Measurements from ENCODE around the gene NOG.

The NOG gene

DNA sequence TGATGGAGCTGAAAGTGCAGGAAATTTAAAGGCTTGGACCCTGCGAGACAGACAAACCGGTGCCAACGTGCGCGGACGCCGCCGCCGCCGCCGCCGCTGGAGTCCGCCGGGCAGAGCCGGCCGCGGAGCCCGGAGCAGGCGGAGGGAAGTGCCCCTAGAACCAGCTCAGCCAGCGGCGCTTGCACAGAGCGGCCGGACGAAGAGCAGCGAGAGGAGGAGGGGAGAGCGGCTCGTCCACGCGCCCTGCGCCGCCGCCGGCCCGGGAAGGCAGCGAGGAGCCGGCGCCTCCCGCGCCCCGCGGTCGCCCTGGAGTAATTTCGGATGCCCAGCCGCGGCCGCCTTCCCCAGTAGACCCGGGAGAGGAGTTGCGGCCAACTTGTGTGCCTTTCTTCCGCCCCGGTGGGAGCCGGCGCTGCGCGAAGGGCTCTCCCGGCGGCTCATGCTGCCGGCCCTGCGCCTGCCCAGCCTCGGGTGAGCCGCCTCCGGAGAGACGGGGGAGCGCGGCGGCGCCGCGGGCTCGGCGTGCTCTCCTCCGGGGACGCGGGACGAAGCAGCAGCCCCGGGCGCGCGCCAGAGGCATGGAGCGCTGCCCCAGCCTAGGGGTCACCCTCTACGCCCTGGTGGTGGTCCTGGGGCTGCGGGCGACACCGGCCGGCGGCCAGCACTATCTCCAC is at the start of gene NOG:
Gene NOG, plus strand, starts transcription at position 54 of the 674 bp plus-strand sequence. Its CDS starts 525 bp downstream, at position 579.
- peak; percentile 18 for DNase-seq

DNA sequence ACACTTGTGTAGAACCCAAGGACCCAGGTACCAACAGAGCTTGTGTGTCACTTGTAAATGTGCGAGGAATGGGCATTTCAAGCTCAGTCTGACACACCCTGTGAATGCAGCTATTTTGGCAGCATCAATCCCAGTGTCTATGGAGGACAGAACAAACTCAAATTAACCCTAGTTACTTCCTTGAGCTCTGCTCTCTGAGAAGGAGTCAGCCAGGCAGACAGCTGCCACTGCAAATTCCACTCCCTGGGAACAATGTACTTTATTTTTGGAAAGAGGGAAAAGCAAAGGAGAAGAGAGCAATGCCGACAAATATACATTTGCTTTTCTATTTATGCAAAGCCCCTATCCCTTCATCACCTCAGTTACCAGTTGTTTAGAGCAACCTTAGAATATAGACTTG is 48.4 kb upstream of the NOG start:
- no peak for DNase-seq

DNA sequence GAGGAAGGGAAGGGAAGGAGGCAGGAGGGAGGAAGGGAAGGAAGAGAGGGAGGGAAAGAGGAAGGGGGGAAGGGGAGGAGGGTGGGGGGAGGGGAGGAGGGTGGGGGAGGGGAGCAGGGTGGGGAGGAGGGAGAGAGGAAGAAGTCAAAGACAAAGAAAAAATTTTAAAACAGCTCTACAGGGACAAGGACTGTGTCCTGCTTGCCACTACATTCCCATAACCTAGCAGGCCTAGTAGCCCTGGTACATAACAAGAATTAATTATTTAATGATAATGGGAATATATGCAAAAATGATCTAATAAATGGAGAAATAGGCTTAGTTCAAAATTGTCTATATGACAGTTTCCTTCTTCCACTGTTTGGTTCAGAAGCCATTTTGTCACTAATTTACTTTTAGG is 47.6 kb upstream of the NOG start:
- no peak for DNase-seq

DNA sequence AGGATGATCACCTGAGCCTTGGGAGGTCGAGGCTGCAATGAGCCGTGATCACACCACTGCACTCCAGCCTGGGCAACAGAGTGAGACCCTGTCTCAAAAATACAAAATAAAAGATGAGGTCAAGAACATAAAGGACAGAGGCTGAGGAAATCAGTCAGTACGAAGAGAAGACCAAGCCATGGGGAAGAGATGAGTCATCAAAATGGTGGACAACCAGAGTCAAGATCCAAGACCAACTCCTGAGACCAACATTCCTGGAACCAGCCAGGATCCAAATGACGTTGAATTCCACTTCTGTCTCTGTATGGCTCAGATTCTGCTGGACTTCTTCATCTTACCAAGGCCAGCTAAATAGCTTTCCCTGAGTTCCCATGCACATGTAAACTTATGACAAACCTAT is 44.8 kb upstream of the NOG start:
- DNase-seq = no peak

DNA sequence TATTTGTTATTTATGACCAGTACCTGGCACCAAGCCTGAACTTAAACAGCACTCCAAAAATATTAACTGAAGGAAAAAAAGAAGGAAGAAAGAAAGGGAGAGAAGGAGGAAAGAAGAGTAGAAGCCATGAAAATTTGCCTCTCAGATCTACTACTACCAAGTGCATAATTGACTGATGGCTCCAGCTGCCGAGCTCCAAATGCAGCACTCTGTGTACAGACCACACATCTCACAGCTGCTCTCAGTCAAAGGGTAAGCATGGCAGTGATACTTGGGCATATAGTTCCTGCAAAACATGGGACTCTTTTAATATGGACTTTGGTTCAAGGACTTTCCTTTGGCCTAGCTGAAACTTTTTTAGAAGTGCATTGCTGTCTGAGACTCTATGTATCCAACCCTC is 44.0 kb upstream of the NOG start:
- DNase-seq = no peak

DNA sequence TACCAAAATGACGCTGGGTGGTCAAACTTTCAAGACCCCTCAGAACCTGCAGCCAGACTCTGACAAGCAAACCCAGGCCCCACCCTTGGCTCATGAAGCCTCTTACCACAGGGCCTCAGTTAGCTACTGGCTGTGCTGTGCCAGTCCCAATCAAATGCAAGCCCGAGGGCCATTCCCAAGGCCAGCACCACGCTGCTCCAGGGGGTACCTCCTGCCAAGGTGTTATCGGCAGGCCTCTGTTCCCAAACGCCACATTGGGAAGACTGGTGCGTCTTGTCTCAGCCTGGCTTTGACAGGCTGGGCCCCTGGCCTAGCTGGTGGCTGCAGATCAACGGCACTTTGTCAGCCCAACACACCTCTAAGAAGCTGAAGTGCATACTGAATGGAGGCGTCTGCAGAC is 35.8 kb upstream of the NOG start:
- no peak for DNase-seq

DNA sequence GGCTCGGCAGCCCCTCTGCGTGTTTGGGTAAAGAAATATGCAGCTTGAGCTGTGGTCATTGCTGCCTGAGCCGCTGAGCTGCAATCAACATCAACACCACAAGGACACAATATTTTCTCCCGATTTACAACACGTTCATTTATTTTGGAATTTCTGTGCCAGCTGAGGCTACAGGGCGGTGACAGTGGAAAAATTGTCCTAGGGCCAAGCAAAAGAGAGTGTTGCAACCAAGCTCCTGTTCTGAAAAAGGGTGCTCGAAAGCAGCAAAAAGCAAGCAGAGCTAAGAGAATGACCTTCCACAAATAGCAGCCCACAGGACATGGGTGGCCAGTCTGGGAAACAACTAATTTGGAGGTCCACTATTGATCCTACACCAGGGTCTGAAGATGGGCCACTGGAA is 35.4 kb upstream of the NOG start:
- no peak for DNase-seq

DNA sequence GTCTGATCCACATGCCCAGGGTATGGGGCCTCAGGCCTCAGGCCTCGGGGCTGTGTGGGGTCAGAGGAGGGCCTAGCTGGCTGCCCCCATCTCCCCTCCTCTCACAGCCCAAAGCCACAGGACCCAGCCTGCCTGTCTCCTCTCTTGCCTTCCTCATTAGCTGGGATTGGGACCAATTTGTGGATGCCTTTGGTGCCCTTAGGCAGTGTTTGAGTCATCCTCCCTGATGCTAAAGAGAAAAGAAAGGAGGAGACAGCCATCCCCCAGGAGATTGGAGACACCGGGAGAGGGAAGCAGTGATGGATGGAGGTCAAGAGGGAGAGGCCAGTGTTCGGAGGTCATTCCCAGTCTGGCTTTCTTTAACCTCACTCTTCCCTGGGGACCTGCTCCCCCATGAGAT is 23.3 kb upstream of the NOG start:
- no peak for DNase-seq

DNA sequence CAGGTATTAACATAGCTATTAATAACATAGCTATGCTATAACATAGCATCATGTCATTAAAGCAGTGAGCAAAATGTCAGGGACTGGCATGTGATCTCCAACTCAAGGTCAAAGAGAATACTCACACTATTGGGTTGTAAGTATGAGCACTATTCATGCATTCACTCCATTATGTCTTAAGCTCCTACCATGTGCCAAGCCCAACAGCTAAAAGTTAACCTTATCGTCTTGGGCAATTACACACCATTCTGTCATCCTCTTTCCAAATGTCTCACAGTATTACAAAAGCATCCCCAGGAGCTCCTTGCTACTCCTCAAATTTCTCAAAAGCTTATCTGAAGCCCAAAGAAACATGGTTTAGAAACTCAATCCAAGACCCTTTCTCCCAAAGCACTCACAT is 22.0 kb upstream of the NOG start:
- DNase-seq = no peak

DNA sequence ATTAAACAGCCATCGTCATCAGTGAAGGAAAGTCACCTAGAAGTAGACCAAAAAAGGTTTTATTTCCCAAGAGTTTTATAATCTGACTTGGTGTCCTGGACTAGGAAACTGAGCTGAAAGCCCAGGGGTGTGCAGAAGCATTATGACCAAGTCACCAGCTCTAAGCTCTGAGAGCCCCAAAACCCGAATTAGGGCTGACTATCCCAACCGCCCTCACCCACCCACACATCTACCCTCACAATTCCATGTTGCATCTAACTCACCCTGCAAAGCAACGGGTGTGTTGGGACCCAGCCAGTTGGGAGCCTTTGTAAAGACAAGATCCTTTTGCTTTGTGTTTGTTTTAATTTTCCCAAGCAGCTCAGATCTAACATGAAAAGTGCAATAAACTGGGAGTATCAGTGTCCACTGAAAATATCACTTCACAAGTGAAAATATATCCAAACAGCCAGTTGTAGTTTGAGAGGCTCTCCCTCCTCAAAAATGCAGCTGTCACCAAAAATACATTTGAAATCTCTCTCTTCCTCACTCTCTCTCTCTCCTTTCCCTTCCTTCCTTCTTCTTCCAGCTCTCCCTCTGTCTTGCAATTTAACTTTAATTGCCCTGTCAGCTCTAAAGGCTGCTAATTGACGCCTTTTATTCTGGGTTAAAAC is 16.2 kb upstream of the NOG start:
- no peak for DNase-seq

DNA sequence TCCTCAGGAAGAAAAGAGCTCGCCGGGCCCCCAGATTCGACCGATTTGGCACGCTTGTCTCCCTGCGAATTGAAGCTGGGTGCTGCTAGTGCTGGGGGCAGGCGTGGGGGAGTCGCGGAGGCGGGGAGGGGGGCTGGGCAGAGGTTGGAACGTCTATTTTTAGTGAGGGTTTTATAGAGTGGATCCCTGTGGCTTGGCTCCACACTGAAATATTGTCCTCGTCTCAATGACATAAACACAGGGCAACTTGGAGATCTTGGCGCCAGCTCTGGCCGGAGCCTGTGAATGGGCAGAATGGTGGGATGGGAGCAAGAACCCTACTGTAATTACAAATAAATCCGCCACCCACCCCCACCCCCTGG is 15.7 kb upstream of the NOG start:
- DNase-seq = no peak

DNA sequence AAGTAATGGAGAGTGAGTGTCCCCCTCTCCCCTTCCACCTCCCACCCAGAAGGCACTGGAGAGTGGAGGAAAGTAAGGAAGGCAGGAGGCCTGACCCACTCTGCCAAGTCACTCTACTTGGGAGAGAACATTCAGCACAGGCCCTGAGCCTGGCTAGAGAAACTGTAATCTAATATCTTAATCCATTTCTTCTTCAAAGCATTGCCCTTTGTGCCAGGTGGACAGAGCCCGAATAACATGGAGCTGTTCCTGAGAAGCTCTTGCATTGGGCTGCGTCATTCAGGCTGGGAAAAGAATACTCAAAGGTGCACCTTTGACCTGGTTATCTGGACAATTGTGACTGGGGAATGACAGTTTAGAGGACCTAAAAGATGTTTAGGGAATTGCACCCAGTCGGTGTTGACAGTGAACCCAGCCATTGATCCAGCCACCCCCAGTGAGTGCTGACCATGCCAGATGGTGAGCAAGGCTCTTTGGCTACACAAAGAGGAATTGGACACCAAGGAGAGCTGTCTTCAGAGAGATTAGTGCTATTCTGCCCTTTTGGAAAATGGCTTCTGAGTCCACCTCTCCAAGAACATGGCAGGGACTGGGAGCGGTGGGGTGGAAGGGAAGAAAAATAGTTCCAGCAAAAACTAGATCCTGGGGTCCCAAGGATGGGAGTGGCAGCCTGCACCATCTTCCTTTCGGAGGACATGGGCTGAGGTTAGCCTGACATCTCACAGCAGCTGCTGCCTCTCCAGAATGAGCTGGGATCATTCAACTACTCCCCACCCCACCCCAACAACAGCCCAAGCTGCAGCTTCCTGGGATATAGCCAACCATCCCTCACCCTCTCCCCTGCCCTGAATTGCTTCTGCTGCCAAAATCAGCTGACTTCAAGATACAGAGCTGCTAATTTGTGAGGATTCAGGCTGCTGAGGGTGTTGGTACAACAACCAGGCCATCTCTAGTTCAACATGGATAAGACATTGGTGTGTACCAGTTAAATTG is 11.6 kb upstream of the NOG start:
- no peak for DNase-seq

DNA sequence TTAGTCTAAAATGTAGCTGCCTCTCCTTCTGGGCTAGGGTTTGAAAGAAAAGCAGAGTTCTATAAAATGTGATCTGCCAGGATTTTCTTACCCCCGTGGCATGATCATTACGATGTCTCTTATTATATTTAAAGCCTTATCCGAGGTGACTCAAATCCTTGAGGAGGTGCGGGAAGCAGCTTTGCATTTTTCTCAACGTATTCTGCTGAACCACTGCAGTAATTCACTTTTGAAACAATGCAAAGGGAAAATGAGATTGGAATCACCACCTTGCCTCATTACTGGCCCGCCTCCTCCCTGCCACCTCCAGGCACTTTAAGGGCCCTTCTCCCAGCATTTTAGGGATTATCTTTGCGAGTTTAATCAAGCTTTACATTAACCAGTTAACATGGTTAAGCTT is 9.7 kb upstream of the NOG start:
- no peak for DNase-seq

DNA sequence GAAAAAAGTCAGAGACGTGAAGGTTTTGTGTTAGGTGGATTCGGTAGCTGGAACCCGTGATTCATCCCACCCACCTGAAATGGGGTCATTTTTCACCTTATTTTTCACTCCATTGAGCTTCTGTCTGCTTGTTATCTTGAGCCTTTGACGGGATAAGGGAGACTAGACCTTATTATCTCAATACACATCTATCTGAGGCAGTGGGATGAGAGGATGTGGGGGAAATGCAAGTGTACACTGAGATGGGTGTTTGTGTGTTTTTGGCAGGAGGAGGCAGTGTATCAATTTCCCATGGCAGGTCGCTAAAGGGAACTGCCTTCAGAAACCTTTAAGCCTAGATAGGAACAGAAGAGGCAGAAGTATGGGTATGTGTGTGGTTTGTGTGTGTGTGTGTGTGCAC is 6.2 kb upstream of the NOG start:
- DNase-seq = no peak

DNA sequence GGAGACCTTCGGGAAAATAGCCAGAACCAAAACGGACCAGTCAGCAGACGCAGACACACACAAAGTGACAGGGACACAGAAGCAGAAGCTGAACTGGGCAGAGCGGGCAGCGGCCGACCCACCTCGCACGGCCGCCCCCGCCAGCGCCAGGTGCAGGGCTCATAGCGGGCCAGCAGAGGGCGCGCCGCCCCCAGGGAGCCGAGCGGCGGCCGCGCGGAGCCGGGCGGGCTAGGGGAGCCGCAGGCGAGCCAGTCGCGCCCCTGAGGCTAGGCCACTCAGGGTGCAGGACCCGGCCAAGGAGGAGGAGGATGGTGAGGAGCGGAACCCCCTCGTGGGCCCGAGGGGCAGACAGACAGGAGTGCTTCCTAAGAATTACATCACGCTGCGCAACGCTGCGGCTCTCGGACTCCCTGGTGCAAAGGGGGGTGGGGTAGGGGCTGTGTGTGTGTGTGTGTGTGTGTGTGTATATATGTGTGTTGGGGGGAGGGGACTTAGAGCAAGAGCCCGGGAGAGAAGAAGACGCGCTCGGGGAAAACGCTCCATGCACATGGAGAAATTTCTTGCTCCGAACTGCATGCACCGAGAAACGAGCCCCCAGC is 913 bp upstream of the NOG start:
- peak; percentile 67 for DNase-seq

DNA sequence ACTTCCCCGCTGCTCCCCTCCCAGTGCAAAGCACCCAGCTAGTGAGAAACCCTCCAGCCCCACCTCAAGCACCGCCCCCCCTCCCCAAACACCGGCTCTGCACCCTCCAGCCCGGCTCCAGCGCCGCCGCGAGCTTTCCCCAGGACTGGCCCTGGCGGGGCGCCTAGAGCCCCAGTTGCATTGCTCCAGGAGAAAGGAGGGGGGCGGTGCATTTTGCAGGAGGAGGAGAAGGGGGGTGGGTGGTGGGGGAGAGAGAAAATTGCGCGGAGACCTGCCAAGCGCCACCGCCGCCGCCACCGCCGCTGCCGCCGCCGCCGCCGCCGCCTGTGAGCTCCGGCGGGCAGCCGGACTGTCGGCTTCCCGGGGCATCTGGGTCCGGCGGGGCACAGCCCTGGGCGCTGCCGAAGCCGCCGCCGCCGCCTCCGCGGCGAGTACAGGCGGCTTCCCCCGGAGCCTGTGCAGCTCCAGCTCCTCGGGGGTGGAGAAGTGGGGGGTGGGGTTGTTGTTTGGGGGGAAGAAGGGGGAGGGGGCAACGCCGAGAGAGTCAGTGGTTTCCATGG is 333 bp upstream of the NOG start:
- peak; percentile 23 for DNase-seq

DNA sequence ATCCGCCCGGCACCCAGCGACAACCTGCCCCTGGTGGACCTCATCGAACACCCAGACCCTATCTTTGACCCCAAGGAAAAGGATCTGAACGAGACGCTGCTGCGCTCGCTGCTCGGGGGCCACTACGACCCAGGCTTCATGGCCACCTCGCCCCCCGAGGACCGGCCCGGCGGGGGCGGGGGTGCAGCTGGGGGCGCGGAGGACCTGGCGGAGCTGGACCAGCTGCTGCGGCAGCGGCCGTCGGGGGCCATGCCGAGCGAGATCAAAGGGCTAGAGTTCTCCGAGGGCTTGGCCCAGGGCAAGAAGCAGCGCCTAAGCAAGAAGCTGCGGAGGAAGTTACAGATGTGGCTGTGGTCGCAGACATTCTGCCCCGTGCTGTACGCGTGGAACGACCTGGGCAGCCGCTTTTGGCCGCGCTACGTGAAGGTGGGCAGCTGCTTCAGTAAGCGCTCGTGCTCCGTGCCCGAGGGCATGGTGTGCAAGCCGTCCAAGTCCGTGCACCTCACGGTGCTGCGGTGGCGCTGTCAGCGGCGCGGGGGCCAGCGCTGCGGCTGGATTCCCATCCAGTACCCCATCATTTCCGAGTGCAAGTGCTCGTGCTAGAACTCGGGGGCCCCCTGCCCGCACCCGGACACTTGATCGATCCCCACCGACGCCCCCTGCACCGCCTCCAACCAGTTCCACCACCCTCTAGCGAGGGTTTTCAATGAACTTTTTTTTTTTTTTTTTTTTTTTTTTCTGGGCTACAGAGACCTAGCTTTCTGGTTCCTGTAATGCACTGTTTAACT is 1.0 kb downstream of the NOG start:
- no peak for DNase-seq

DNA sequence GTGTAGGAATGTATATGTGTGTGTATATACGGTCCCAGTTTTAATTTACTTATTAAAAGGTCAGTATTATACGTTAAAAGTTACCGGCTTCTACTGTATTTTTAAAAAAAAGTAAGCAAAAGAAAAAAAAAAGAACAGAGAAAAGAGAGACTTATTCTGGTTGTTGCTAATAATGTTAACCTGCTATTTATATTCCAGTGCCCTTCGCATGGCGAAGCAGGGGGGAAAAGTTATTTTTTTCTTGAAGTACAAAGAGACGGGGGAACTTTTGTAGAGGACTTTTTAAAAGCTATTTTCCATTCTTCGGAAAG is 1.6 kb downstream of the NOG start:
- DNase-seq = no peak

DNA sequence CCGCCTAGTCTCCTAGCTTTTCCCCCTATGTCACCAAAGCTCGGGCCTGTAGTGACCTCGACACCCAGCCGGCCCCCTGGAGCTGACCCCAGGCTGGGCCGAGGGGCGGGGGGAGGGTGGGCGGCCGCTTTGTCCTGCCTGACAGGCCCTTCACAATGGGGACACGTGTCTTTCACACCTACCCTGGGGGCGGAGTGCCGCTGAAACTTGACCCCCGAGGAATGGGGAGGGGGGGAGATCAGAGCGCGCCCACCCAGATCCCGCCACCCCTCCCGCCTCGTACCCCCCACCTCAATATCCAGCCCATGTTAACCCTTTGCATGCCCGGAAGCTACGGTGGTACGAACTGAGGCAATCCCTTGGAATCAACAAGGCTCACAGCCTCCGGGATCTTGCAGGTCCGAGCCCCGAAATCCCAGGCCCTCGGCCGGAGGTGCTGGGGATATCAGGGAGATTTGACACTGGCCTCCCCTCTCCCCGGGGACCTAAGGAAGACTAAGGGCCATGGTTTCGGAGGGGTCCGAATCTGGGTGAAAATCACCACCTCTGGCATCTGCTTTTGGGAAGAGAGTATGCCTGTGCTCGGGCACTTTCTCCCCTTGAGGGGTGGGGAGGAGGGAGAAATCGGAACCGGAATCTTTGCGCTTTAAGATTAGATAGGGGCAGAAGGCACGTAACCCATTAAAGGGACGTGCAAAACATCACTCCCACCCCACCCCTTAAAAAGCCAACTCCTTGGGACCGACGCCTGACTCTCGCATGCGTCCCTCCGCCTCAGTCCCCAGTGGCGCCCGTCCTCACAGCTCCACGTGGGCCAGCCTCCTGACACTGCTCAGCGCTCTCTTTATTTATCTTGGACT is 2.6 kb downstream of the NOG start:
- no peak for DNase-seq

DNA sequence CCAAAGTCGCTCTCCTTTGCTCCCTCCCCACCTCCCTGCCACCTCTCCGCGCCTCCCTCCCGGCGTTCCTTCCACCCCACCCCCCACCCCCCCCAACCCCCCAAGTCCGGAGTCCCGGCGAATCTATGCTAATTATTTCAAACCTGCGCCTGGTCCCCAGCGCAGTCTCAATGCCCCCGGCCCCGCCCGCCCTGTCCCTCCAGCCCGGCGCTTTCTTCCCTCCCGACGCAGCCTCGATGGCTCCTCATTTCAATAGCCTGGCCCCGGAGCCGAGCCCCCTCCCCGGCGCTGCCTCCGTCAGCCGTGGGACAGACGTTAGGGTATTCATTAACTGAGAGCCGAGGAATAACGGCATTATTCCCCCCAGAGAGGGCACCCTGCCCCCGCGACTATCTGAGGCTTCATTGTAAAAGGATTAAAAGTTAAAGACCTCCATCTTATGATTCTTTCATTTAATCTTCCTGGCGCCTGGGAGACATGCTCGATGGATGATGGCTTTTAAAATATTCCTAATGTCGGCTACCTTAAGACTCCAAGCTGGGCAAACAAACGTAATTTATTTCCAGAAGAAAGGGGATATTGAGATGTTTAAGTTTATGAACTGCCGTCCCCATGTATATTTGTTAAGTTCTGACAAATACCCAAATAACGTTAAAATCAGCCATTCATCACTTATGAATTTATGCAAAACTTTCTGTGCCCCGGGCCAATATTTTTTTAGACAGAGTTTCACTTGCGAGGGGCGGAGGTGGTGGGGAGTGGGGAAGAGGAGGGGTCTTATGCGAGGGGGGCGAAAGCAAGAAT is 3.4 kb downstream of the NOG start:
- DNase-seq = no peak

All from activated T-cell treated with anti-CD3 and anti-CD28 coated beads for 4 hours (primary cell).